Mesendoderm (in vitro differentiated cells): ENCODE measurements around the gene MSTO1.
"Not testable (repeated sequence)": the region's sequence is repeated elsewhere in the genome, so short reads cannot be mapped to it uniquely, and the experiment has no call there.

ENCODE experiments used
- DNase-seq: peaks from one replicate; pipeline ENCODE4 v3.0.0; 2013
- H2AK5ac ChIP-seq: 2 replicates; pipeline ENCODE4 v1.6.1; 2013; ENCODE audit warnings: low read length, inconsistent platforms
- H2BK120ac ChIP-seq: 2 replicates; pipeline ENCODE4 v1.6.1; 2013; ENCODE audit warnings: low read depth, mild to moderate bottlenecking, low read length, moderate library complexity, mixed read lengths
- H2BK15ac ChIP-seq: replicated peaks from 2 replicates; pipeline ENCODE4 v1.6.1; 2013; ENCODE audit warnings: low read depth, mild to moderate bottlenecking, moderate library complexity
- H2BK5ac ChIP-seq: 2 replicates; pipeline ENCODE4 v1.6.1; 2013; ENCODE audit warnings: low read length, inconsistent platforms
- H3K18ac ChIP-seq: 2 replicates; pipeline ENCODE4 v1.6.1; 2013; ENCODE audit warnings: mild to moderate bottlenecking, low read length, mixed read lengths
- H3K23ac ChIP-seq: one replicate; pipeline ENCODE4 v1.6.1; 2013; ENCODE audit warnings: low read length
- H3K27ac ChIP-seq: 2 replicates; pipeline ENCODE4 v1.5.1; 2013; ENCODE audit warnings: low read depth, mild to moderate bottlenecking, inconsistent platforms, low read length, moderate library complexity
- H3K27me3 ChIP-seq: 2 replicates; pipeline ENCODE4 v1.6.1; 2013; ENCODE audit warnings: low read length, control low read depth, mild to moderate bottlenecking, inconsistent platforms; ENCODE audit not compliant: insufficient read depth, poor library complexity
- H3K36me3 ChIP-seq: 2 replicates; pipeline ENCODE4 v1.6.1; 2013; ENCODE audit warnings: low read length, inconsistent platforms; ENCODE audit not compliant: control insufficient read depth, insufficient read depth
- H3K4ac ChIP-seq: one replicate; pipeline ENCODE4 v1.6.1; 2013; ENCODE audit warnings: low read depth, mild to moderate bottlenecking, low read length, moderate library complexity
- H3K4me1 ChIP-seq: 2 replicates; pipeline ENCODE4 v1.6.1; 2013; ENCODE audit warnings: low read depth, low read length, inconsistent platforms; ENCODE audit not compliant: control insufficient read depth
- H3K4me2 ChIP-seq: 2 replicates; pipeline ENCODE4 v1.6.1; 2013; ENCODE audit warnings: low read length
- H3K4me3 ChIP-seq: 2 replicates; pipeline ENCODE4 v1.5.1; 2013; ENCODE audit warnings: mild to moderate bottlenecking, low read length
- H3K56ac ChIP-seq: one replicate; pipeline ENCODE4 v1.6.1; 2013; ENCODE audit warnings: low read length
- H3K79me1 ChIP-seq: 2 replicates; pipeline ENCODE4 v1.6.1; 2013; ENCODE audit warnings: low read length, inconsistent platforms
- H3K79me2 ChIP-seq: 2 replicates; pipeline ENCODE4 v1.6.1; 2013; ENCODE audit warnings: mild to moderate bottlenecking, low read length; ENCODE audit not compliant: control insufficient read depth, insufficient read depth
- H3K9ac ChIP-seq: 2 replicates; pipeline ENCODE4 v1.6.1; 2013; ENCODE audit warnings: low read length, inconsistent platforms
- H4K5ac ChIP-seq: one replicate; pipeline ENCODE4 v1.6.1; 2013; ENCODE audit warnings: low read length
- H4K8ac ChIP-seq: one replicate; pipeline ENCODE4 v1.6.1; 2013; ENCODE audit warnings: low read depth, mild to moderate bottlenecking, control low read depth, low read length, moderate library complexity
- WGBS: extraction: QIAGEN DNeasy Blood & Tissue Kit; methylation state at CpG from one replicate; pipeline ENCODE4 v1.1.7; 2013; ENCODE audit warnings: low lambda C conversion rate, missing lambda C conversion rate; ENCODE audit not compliant: insufficient coverage; ENCODE audit errors: extremely low coverage; 5-methylcytosine and 5-hydroxymethylcytosine counted together

MSTO1 gene

DNA sequence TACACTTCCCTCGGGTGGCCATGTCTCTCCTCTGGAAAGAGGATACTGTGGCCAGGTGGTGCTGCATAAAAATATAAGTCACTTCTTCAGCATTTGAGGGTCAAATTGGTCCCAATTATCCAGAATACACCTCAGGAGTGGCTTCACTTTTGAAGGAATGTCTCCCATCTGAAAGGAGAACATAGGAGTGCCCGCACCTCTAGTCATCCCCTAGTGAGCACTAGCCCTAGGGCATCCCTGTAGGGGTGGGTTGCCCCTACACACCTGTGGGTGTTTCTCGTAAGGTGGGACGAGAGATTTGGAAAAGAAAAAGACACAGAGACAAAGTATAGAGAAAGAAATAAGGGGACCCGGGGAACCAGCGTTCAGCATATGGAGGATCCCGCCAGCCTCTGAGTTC lies 16.4 kb downstream of the MSTO1 start:
- H3K23ac ChIP-seq, H3K27ac ChIP-seq, H3K36me3 ChIP-seq, H3K9ac ChIP-seq, H3K79me1 ChIP-seq, H4K5ac ChIP-seq, DNase-seq, H3K79me2 ChIP-seq, H3K4me3 ChIP-seq, H3K4me1 ChIP-seq, H3K4ac ChIP-seq, H2BK5ac ChIP-seq, H4K8ac ChIP-seq, H3K4me2 ChIP-seq, H3K56ac ChIP-seq, H2BK15ac ChIP-seq, H2AK5ac ChIP-seq, H2BK120ac ChIP-seq, H3K18ac ChIP-seq, H3K27me3 ChIP-seq: not testable (repeated sequence)
- WGBS: no CpG with 5 or more reads among the region's 7 CpGs

GRCh38 chr1:155636397-155637153 lies 26.6 kb downstream of the MSTO1 start:
- H2BK120ac ChIP-seq: no peak overlapping the region
- no peaks in the 10 kb centered on the region for H3K27me3 ChIP-seq
- no peaks in the 10 kb centered on the region for H3K36me3 ChIP-seq
- no peaks in the 10 kb centered on the region for H3K4me1 ChIP-seq
- H3K4me2 ChIP-seq: no peak overlapping the region
- no peak overlapping the region for H4K5ac ChIP-seq
- no peak overlapping the region for H2AK5ac ChIP-seq
- no peak overlapping the region for H3K27ac ChIP-seq
- no peak for DNase-seq
- no peak overlapping the region for H3K4me3 ChIP-seq
- no peak overlapping the region for H2BK5ac ChIP-seq
- no peak overlapping the region for H4K8ac ChIP-seq
- H3K18ac ChIP-seq: no peak overlapping the region
- no peak overlapping the region for H3K23ac ChIP-seq
- WGBS: no CpG with 5 or more reads among the region's 11 CpGs
- H3K79me1 ChIP-seq: no peaks in the 10 kb centered on the region
- no peak overlapping the region for H3K4ac ChIP-seq
- H3K9ac ChIP-seq: no peak overlapping the region
- no peaks in the 10 kb centered on the region for H3K79me2 ChIP-seq
- H3K56ac ChIP-seq: no peak overlapping the region
- no peak overlapping the region for H2BK15ac ChIP-seq

DNA sequence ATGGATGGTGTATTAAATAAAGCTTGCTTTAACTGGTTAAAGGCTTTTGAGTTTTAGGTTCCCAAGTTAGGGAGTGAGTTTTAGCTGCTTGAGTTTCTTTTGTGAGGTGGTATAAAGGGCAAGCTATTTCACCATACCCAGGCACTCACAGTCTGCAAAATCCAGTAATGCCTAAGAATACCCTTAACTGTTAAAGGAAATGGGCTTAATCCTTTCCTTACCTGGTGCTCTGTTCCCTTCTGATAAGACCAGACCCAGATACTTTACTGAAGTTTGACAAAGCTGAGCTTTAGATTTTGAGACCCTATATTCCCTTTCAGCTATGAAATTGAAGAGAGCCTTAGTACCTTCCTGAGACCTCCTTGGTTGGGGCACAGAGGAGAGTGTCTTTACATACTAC lies 30.3 kb downstream of the MSTO1 start:
- no peak overlapping the region for H3K4me3 ChIP-seq
- H3K27ac ChIP-seq: no peak overlapping the region
- H2BK15ac ChIP-seq: no peak overlapping the region
- H3K56ac ChIP-seq: no peak overlapping the region
- H3K79me2 ChIP-seq: no peaks in the 10 kb centered on the region
- no peak overlapping the region for H3K4me2 ChIP-seq
- no peak overlapping the region for H4K5ac ChIP-seq
- no peak overlapping the region for H2BK120ac ChIP-seq
- no peaks in the 10 kb centered on the region for H3K79me1 ChIP-seq
- H3K9ac ChIP-seq: no peak overlapping the region
- H3K27me3 ChIP-seq: no peaks in the 10 kb centered on the region
- H3K23ac ChIP-seq: no peak overlapping the region
- H3K4me1 ChIP-seq: no peaks in the 10 kb centered on the region
- H2BK5ac ChIP-seq: no peak overlapping the region
- no peak overlapping the region for H4K8ac ChIP-seq
- no peak for DNase-seq
- H3K4ac ChIP-seq: no peak overlapping the region
- no peak overlapping the region for H3K18ac ChIP-seq
- no peak overlapping the region for H2AK5ac ChIP-seq
- H3K36me3 ChIP-seq: no peaks in the 10 kb centered on the region

GRCh38 chr1:155642559-155643180 lies 32.7 kb downstream of the MSTO1 start:
- H3K4ac ChIP-seq, H2BK15ac ChIP-seq, H3K56ac ChIP-seq, H3K4me1 ChIP-seq, H2BK120ac ChIP-seq, H3K27ac ChIP-seq, H4K5ac ChIP-seq, H3K79me1 ChIP-seq, H3K36me3 ChIP-seq, H3K27me3 ChIP-seq, H4K8ac ChIP-seq, H3K23ac ChIP-seq, H3K4me3 ChIP-seq, H3K4me2 ChIP-seq, H3K79me2 ChIP-seq, H3K18ac ChIP-seq, H2BK5ac ChIP-seq, H2AK5ac ChIP-seq, H3K9ac ChIP-seq: not testable (repeated sequence)
- WGBS: no CpG with 5 or more reads among the region's 11 CpGs
- DNase-seq: peak; percentile 24

DNA sequence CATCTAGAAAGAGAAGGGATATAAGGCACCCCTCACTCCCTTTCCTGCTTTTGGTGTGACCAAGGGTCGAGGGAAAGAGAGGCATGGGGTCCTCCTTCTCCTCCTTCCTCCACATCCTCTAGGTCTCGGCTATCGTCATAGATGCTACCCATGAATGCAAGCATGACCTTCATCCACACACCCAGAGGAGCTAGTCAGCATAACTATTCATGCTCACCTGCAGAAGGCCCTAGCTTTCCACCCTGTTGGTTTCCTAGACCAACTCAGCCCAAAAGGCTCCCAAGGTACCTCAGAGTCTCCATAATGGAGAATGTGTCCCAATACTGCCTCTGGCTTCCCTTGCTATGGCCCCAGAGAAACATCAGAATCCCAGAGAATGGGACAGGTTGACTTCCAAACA lies 33.2 kb downstream of the MSTO1 start:
- no peak overlapping the region for H4K8ac ChIP-seq
- no peak overlapping the region for H2BK15ac ChIP-seq
- no peak overlapping the region for H3K9ac ChIP-seq
- no peak overlapping the region for H2AK5ac ChIP-seq
- no peak overlapping the region for H2BK120ac ChIP-seq
- no peak overlapping the region for H3K18ac ChIP-seq
- no peak overlapping the region for H3K4me3 ChIP-seq
- H3K4me1 ChIP-seq: no peaks in the 10 kb centered on the region
- H3K4me2 ChIP-seq: no peak overlapping the region
- H3K36me3 ChIP-seq: no peaks in the 10 kb centered on the region
- H3K27me3 ChIP-seq: no peaks in the 10 kb centered on the region
- no peaks in the 10 kb centered on the region for H3K79me2 ChIP-seq
- no peak overlapping the region for H2BK5ac ChIP-seq
- no peaks in the 10 kb centered on the region for H3K79me1 ChIP-seq
- no peak overlapping the region for H3K4ac ChIP-seq
- H3K27ac ChIP-seq: no peak overlapping the region
- H3K23ac ChIP-seq: no peak overlapping the region
- no CpG with 5 or more reads among the region's 3 CpGs for WGBS
- H3K56ac ChIP-seq: no peak overlapping the region
- no peak overlapping the region for H4K5ac ChIP-seq
- no peak for DNase-seq
